SK-N-SH treated with all-trans-retinoic acid at 6 μM for 48 hours (cell line): ENCODE results near the gene XAGE2.
"Not testable (repeated sequence)": the region's sequence is repeated elsewhere in the genome, so short reads cannot be mapped to it uniquely, and the experiment has no call there.

Source experiments
- ATAC-seq: fragments of 200-7000 bp; cut with Tn5 transposase; 3 replicates; pipeline ENCODE4 v1.9.1; 2020; ENCODE audit warnings: mild to moderate bottlenecking, moderate library complexity
- BACH2 ChIP-seq: fragments of 250-450 bp; sonication (Bioruptor Pico); IDR thresholded peaks from 2 replicates; pipeline ENCODE4 v1.9.0; 2021; ENCODE audit warnings: mild to moderate bottlenecking, borderline replicate concordance
- GLIS3 ChIP-seq: fragments of 250-450 bp; sonication (Bioruptor Pico); IDR thresholded peaks from 2 replicates; pipeline ENCODE4 v1.5.0; 2020; ENCODE audit warnings: mild to moderate bottlenecking, moderate library complexity
- ISL1 ChIP-seq: fragments of 250-450 bp; sonication (Bioruptor Pico); IDR thresholded peaks from 2 replicates; pipeline ENCODE4 v2.1.2; 2022; ENCODE audit warnings: mild to moderate bottlenecking, moderate library complexity
- OSR1 ChIP-seq: fragments of 250-450 bp; sonication (Bioruptor Pico); IDR thresholded peaks from 2 replicates; pipeline ENCODE4 v1.8.0; 2022; ENCODE audit warnings: moderate library complexity, mild to moderate bottlenecking, inconsistent platforms
- PATZ1 ChIP-seq: fragments of 250-450 bp; sonication (Bioruptor Pico); IDR thresholded peaks from 2 replicates; pipeline ENCODE4 v1.8.0; 2020; ENCODE audit warnings: mild to moderate bottlenecking, moderate library complexity, borderline replicate concordance
- PPARA ChIP-seq: fragments of 250-450 bp; sonication (Bioruptor Pico); IDR thresholded peaks from 2 replicates; pipeline ENCODE4 v1.5.0; 2020; ENCODE audit warnings: mild to moderate bottlenecking, borderline replicate concordance
- RARB ChIP-seq: fragments of 250-450 bp; sonication (Bioruptor Pico); IDR thresholded peaks from 2 replicates; pipeline ENCODE4 v1.8.0; 2021; ENCODE audit warnings: mild to moderate bottlenecking, moderate library complexity
- SNAI2 ChIP-seq: fragments of 250-450 bp; sonication (Bioruptor Pico); IDR thresholded peaks from 2 replicates; pipeline ENCODE4 v1.5.0; 2020; ENCODE audit warnings: mild to moderate bottlenecking, moderate library complexity
- ZC3H10 ChIP-seq: fragments of 250-450 bp; sonication (Bioruptor Pico); IDR thresholded peaks from 2 replicates; pipeline ENCODE4 v1.5.1; 2021; ENCODE audit warnings: mild to moderate bottlenecking, moderate library complexity
- ZFP3 ChIP-seq: fragments of 250-450 bp; sonication (Bioruptor Pico); IDR thresholded peaks from 2 replicates; pipeline ENCODE4 v1.5.0; 2020; ENCODE audit warnings: mild to moderate bottlenecking, moderate library complexity
- ZFP30 ChIP-seq: fragments of 450-650 bp; formaldehyde crosslinking; IDR thresholded peaks from 2 replicates; pipeline ENCODE4 v1.5.0; 2022; ENCODE audit warnings: mild to moderate bottlenecking, moderate library complexity
- ZNF565 ChIP-seq: fragments of 450-650 bp; formaldehyde crosslinking; conservative IDR thresholded peaks from 2 replicates; pipeline ENCODE4 v1.5.0; 2020; ENCODE audit warnings: low read depth, mild to moderate bottlenecking, moderate library complexity
- ZNF70 ChIP-seq: fragments of 450-650 bp; formaldehyde crosslinking; IDR thresholded peaks from 2 replicates; pipeline ENCODE4 v1.5.0; 2020; ENCODE audit warnings: mild to moderate bottlenecking, moderate library complexity
- ZNF8 ChIP-seq: fragments of 450-650 bp; formaldehyde crosslinking; IDR thresholded peaks from 2 replicates; pipeline ENCODE4 v1.5.0; 2020; ENCODE audit warnings: mild to moderate bottlenecking, moderate library complexity
- TF ChIP-seq, protein P1 (sequence below): fragments of 250-450 bp; sonication (Bioruptor Pico); IDR thresholded peaks from 2 replicates; pipeline ENCODE4 v1.5.1; 2021; ENCODE audit warnings: mild to moderate bottlenecking, moderate library complexity
- TF ChIP-seq, protein P2 (sequence below): fragments of 250-450 bp; sonication (Bioruptor Pico); IDR thresholded peaks from 2 replicates; pipeline ENCODE4 v1.5.0; 2020; ENCODE audit warnings: mild to moderate bottlenecking, moderate library complexity

Gene XAGE2, protein sequence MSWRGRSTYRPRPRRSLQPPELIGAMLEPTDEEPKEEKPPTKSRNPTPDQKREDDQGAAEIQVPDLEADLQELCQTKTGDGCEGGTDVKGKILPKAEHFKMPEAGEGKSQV

DNA sequence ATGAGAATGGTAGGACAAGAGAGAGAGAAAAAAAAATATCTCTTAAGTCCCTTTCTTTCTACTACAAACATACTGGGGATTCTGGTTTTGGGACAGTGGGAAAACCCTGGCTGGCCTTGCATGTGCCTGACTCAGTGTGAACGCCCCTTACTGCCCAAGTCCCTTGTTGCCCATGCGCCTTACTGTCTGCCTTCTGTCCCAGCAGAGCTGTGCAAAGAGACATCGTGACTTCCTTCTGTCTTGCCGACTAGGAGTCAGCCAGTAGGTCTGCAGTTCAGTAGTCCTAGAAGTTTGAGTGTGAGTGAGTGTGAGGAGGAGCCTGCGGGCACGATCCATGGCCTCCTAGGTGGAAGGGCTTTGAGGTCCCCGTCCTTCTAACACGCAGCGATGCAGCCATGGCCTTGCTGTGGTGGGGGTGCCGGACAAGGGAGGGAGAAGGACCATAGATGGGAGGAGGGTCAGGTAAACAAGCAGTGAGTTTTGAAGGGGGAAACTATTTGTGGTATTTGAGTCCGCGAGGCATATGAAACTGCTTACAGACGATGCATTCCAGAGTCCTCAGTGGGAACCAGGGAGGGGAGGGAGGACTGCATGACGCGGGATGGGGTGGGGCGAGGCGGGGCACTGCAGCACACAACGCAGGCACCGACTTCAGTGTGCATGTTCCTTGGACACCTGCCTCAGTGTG, at the start of gene XAGE2:
TSS of gene XAGE2 (plus strand) at position 654 of the 688 bp plus-strand sequence. CDS start 994 bp downstream, outside the sequence.
- TF ChIP-seq ZFP3 (CRISPR knock-in tag) (no peak), ZNF70 (no peak)
- TF ChIP-seq, protein P1, sequence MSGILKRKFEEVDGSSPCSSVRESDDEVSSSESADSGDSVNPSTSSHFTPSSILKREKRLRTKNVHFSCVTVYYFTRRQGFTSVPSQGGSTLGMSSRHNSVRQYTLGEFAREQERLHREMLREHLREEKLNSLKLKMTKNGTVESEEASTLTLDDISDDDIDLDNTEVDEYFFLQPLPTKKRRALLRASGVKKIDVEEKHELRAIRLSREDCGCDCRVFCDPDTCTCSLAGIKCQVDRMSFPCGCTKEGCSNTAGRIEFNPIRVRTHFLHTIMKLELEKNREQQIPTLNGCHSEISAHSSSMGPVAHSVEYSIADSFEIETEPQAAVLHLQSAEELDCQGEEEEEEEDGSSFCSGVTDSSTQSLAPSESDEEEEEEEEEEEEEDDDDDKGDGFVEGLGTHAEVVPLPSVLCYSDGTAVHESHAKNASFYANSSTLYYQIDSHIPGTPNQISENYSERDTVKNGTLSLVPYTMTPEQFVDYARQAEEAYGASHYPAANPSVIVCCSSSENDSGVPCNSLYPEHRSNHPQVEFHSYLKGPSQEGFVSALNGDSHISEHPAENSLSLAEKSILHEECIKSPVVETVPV = no peak
- no peak for ATAC-seq

GRCh38 chrX:52337410-52337809, 31.4 kb upstream of the XAGE2 start:
- no peak for ATAC-seq
- no peak for TF ChIP-seq ZFP30 (CRISPR knock-in tag)
- TF ChIP-seq ZFP3 (CRISPR knock-in tag) = no peak
- TF ChIP-seq GLIS3 (CRISPR knock-in tag) = no peak
- no peak for TF ChIP-seq ISL1
- no peak for TF ChIP-seq BACH2 (CRISPR knock-in tag)
- no peak for TF ChIP-seq ZNF8 (CRISPR knock-in tag)
- no peak for TF ChIP-seq ZC3H10 (CRISPR knock-in tag)
- no peak for TF ChIP-seq ZNF565
- TF ChIP-seq OSR1 (CRISPR knock-in tag) = no peak
- TF ChIP-seq, all 23 proteins: peak for 0

DNA sequence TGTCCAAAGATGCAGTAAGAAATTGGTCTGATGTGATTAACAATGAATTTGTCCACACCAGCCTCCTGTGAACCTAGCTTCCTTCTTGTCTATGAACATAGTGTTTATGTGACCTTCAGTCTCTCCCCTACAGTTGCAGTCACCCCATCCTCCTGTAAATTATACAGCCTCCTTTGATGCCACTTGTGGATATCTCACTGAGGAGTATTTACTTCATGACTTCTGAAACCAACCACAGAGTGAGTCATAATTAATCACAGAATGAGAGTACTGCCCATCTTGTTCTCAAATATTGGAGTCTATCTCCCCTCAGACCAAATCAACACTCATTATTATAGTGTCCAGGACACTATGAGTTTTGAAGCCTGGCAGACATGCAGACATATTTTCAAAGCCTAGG, 27.3 kb upstream of the XAGE2 start:
- ATAC-seq = no peak
- TF ChIP-seq GLIS3 (CRISPR knock-in tag) (no peak), RARB (CRISPR knock-in tag) (no peak), PATZ1 (CRISPR knock-in tag) (no peak), ZNF8 (CRISPR knock-in tag) (no peak), PPARA (CRISPR knock-in tag) (no peak), BACH2 (CRISPR knock-in tag) (no peak), ISL1 (no peak), SNAI2 (no peak), ZFP3 (CRISPR knock-in tag) (no peak)
- TF ChIP-seq, protein P1 = no peak
- TF ChIP-seq, protein P2, sequence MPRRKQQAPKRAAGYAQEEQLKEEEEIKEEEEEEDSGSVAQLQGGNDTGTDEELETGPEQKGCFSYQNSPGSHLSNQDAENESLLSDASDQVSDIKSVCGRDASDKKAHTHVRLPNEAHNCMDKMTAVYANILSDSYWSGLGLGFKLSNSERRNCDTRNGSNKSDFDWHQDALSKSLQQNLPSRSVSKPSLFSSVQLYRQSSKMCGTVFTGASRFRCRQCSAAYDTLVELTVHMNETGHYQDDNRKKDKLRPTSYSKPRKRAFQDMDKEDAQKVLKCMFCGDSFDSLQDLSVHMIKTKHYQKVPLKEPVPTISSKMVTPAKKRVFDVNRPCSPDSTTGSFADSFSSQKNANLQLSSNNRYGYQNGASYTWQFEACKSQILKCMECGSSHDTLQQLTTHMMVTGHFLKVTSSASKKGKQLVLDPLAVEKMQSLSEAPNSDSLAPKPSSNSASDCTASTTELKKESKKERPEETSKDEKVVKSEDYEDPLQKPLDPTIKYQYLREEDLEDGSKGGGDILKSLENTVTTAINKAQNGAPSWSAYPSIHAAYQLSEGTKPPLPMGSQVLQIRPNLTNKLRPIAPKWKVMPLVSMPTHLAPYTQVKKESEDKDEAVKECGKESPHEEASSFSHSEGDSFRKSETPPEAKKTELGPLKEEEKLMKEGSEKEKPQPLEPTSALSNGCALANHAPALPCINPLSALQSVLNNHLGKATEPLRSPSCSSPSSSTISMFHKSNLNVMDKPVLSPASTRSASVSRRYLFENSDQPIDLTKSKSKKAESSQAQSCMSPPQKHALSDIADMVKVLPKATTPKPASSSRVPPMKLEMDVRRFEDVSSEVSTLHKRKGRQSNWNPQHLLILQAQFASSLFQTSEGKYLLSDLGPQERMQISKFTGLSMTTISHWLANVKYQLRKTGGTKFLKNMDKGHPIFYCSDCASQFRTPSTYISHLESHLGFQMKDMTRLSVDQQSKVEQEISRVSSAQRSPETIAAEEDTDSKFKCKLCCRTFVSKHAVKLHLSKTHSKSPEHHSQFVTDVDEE = no peak

DNA sequence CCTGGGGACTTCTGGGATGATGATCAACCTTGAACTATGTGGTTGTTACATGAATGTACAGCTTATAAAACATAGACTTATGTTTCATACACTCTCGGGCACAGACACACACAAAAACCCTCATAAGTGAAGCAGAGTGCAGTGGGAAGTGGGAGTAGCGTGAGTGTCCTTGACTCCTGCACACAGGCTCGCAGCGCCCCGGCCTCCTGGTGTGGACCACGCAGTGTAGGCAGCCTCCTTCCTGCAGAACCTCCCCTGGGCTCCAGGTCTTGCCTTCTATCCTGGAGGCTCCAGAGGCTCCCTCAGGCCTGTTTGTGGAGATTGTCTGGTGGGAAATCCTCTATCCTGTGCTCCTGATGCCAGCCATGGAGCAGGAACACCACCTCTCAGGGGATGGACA, 25.7 kb upstream of the XAGE2 start:
- ATAC-seq = not testable (repeated sequence)

- peak; percentile 92 for ATAC-seq
Observed at GRCh38 chrX:52345402-52345801, 23.4 kb upstream of the XAGE2 start.
